ENCODE results near the gene EGR1.

Gene EGR1

DNA sequence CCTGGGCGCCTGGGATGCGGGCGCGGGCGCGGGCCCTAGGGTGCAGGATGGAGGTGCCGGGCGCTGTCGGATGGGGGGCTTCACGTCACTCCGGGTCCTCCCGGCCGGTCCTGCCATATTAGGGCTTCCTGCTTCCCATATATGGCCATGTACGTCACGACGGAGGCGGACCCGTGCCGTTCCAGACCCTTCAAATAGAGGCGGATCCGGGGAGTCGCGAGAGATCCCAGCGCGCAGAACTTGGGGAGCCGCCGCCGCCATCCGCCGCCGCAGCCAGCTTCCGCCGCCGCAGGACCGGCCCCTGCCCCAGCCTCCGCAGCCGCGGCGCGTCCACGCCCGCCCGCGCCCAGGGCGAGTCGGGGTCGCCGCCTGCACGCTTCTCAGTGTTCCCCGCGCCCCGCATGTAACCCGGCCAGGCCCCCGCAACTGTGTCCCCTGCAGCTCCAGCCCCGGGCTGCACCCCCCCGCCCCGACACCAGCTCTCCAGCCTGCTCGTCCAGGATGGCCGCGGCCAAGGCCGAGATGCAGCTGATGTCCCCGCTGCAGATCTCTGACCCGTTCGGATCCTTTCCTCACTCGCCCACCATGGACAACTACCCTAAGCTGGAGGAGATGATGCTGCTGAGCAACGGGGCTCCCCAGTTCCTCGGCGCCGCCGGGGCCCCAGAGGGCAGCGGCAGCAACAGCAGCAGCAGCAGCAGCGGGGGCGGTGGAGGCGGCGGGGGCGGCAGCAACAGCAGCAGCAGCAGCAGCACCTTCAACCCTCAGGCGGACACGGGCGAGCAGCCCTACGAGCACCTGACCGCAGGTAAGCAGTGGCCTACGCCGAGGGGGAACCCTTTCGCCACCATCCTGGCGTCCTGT lies at the start of gene EGR1:
Gene EGR1, plus strand, starts transcription at position 219 of the 864 bp plus-strand sequence. Its CDS starts 283 bp downstream, at position 502.
- DNase-seq: peak; percentile 96 to 98

DNA sequence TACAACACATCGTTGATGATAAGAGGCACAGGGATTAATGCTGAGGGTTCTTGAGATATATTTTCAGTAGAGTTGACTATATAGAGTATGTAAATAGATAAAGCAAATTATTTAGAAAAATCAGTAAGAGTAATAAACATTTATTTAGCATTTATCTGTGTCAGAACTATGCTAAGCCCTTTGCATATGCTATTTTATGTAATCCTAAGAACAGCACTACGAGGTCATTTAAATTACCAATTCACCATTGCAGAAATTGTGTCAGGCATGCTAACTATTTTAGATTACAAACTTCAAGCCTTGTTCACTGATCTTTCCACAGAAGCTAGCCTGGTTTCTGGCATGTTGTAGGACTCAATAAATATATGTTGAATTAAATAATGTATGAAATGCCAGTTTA lies 46.8 kb upstream of the EGR1 start:
- DNase-seq: no peak

- no peak for DNase-seq
Measured at GRCh38 chr5:138425079-138425478, 40.2 kb upstream of the EGR1 start.

GRCh38 chr5:138435943-138436342 lies 29.3 kb upstream of the EGR1 start:
- no peak for DNase-seq

DNA sequence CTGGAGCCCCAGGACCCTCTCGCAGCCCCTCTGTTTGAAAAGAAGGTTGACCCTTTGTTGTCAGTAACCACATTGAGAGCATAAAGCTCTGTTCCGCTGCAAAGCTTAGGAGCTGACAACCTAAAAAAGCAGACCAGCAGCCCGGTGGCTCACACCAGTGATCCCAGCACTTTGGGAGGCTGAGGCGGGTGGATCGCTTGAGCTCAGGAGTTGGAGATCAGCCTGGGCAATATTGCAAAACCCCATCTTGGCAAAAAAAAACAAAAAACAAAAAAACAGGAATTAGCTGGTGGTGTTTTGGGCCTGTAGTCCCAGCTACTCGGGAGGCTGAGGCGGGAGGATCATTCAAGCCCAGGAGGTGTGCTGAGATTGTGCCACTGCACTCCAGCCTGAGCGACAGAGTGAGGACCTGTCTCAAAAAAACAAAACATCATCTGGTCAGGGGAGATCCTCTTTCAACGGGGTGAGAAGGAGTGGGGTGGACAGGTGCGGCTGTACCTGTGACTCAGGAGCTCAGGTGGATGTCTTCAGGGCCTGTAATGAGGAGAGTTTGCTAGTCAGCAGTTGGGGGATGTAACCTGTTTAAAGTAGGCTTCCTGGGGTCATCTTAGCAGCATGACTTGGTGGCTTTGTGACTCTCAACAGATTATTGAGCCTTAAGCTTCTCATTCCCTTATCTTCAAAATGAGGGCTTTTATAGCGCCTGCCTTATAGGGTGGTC lies 27.1 kb upstream of the EGR1 start:
- no peak for DNase-seq

- DNase-seq: peak; percentile 39 to 66
Measured at GRCh38 chr5:138438724-138439476, 26.4 kb upstream of the EGR1 start, which contains the start of gene REEP2. Gene REEP2, plus strand, starts transcription at chr5:138439057. Its CDS starts 152 bp downstream, at chr5:138439209.

DNA sequence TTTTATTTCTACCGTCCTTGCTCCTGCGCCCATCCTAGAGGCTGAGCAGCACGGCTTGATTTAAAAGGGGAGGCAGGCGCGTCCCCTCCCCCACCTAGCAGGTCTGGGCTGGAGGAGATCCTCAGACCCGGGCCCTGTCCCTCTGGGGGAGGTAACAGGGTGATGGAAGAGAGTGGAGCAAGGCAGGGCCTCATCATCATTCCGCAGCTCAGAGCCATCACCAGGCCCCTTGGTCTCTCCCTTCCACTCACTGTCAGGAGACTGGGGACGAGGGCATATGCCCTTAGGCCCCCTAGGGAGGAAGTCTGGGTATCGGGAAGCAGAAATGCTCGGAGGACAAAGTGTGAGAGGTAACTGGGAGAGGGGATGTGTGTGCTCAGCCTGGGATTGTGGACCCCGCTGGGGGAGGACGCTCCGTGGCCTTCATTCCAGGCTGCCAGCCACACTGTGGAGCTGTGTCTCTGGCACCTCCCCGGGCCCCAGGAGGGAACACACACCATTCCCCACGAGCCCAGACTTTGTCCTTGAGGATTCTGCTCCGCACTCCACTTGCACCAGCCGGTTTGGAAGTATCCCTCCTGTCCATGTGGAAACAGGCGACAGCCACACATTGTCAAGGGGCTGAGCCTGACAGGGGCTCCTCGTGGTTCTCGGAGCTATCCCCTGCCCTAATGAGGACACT lies 25.7 kb upstream of the EGR1 start:
- DNase-seq: no peak

- DNase-seq: no peak
Measured at GRCh38 chr5:138440159-138441073, 24.9 kb upstream of the EGR1 start.

GRCh38 chr5:138441221-138441620 lies 24.1 kb upstream of the EGR1 start:
- DNase-seq: no peak

GRCh38 chr5:138444078-138444773 lies 21.1 kb upstream of the EGR1 start:
- DNase-seq: no peak

- no peak for DNase-seq
Measured at GRCh38 chr5:138444774-138445546, 20.3 kb upstream of the EGR1 start.

DNA sequence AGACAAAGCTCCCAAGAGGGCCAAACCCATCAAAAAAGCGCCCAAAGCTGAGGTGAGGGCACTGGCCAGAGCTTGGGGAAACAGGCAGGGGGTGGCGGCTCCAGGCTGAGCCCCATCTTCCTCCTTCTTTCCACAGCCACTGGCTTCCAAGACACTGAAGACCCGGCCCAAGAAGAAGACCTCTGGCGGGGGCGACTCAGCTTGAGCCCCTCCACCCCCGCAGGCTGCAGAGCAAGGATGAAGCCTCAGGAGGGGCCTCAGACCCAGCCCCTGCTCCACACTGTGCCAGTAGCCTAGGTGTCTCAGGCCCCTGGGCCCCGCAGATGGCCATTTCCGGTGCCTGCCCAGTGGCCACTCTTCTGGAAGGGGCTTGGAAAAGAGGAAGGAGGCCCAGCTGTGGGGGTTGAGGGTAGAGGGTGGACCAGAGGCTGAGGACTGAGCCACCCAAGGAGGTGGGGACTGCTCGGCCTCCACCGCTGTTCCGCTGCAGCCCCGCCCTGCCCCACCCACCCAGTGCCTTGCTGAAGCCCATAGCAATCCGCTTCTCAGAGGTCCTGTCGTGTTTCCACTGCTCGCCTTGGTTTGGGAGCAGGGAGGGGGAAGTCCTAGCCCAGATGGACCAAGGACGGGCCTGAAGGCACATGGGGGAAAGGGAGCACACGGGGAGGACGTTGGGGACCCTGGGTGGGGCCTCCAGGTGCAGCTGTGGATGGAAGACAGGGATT lies 19.6 kb upstream of the EGR1 start:
- DNase-seq: no peak

DNA sequence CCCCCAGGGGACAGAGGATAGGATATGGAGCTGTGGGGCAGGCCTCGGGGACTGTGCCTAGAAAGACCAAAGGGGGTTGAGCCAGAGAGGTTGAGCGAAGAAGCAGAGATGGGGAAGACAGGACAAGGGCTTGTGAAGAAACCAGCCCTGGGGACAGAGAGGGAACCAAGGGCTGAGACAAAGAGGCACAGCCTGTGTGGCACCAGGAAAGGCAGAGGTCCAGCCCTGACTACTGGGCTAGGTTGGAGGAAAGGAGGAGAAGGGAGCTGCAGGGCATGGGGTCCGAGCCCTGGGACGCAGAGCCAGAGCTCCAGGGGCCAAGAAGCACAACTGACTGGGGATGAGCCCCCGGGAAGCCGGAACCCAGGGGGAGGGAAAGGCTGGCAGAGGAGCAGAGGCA lies 17.2 kb upstream of the EGR1 start:
- DNase-seq: no peak

DNA sequence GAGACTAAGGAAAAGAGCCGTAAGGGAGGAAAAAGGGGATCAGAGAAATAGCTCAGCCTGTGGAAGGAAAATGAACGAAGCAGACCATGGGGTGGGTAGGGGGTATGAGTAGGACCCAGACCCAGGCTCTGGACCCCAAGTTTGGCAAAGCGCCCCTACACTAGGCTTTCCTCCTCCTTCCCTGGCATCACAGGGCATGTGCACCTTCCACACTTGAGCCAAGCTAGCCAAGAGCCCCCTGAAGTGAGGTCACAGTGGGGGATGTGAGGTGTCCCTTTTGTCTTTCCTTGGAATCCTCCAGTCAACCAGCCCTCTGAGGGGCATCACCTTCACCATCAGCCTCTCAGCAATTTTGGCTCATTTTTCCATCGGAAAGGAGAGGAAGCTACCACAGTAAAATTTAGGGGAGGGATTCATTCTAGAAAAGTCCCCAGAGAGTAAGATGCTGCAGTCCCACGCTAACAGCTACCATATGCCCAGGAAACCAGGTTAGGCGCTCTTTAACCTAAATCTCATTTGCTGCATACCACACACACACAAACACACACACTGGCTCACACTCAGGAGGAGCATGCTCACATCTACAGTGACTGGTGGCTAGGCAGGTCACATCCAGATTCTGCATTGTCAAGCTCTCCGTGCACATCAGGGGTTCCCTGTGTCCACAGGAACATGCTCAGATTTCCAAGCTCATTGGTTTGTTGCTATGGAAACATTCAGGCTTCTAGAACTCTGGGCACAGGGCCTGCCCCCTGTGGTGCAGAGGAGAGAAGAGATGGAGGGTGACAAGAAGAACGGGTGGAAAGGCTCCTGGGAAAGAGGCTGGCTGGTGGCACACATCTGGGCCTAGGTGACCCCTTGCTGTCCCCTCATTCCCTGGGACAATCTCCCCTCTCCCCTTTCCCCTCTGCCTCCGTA lies 16.5 kb upstream of the EGR1 start:
- no peak for DNase-seq

- DNase-seq: peak; percentile 70 to 78
Measured at GRCh38 chr5:138449501-138450239, 15.6 kb upstream of the EGR1 start.

DNA sequence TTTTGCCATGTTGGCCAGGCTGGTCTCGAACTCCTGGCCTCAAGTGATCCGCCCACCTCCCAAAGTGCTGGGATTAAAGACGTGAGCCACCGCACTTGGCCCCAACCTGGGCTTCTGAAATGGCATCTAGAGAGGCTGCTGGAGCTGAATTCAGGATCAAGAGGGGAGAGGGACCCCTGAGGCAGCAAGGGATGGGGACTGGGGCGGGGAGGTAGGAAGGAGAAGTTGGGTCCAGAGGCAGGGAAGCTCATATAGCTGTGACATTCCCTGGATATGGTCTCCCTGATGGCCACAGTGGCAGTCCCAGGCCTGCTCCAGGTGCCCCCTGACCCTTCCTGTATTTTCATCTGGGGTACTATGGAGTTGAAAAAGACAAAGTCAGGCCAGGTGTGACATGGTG lies 14.3 kb upstream of the EGR1 start:
- DNase-seq: no peak

DNA sequence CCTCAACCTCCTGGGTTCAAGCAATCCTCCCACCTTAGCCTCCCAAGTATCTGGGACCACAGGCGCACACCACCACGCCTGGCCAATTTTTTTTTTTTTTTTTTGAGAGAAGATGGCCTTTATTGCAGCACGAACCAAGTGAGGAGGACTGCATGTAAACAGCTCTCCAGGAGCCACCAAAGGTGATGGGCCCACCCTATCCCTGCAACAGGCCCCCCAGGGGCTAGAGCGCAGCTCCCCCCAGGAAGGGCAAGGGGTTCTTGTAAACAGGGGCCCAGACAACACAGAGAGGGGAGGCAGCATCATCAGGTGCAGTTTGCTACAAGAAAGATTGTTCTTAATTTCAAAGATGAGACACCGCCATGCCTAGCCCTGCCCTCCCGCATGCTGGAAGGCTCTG lies 12.6 kb upstream of the EGR1 start:
- no peak for DNase-seq

DNA sequence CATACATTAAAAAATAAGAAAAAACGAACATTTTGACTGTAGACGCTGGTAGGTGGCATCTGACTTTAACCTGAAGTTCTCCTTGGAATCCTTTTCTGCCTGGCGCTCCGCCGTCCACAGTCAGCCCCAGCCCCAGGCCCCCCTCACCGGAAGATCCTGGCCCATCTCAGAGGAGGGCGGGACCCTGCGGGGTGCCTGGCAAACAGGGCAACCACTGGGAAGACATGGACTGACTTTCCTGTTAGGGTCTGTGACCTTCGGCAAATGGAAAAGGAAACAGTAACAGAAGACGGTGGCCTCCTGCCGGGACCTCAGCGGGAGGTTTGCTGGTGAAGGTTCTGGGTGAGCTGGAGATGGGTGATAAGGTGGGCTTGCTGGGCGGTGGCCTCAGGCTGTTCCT lies 11.7 kb upstream of the EGR1 start:
- no peak for DNase-seq

Data from CD4-positive, alpha-beta T cell treated with Interferon alpha-2 for 1 hour (primary cell).